HUDEP-2 (cell line): Measurements from ENCODE around the gene HIVEP3.

ENCODE experiments used
- DNase-seq, 76 experiments: peaks; one replicate each; lab custom pipeline; 2025; ENCODE audit not compliant: unreplicated experiment in 76 of 76; lab: John Stamatoyannopoulos, UW

The HIVEP3 gene

GRCh38 chr1:41739061-41739955, 179.4 kb downstream of the HIVEP3 start:
- no peak for DNase-seq

GRCh38 chr1:41738475-41738874, 180.2 kb downstream of the HIVEP3 start:
- no peak for DNase-seq

- DNase-seq = no peak
Measured at GRCh38 chr1:41738006-41738405, 180.7 kb downstream of the HIVEP3 start.

- DNase-seq = no peak
Measured at GRCh38 chr1:41735631-41736260, 183.0 kb downstream of the HIVEP3 start.

GRCh38 chr1:41735139-41735538, 183.6 kb downstream of the HIVEP3 start:
- no peak for DNase-seq

- DNase-seq = no peak
Measured at GRCh38 chr1:41734201-41734970, 184.3 kb downstream of the HIVEP3 start.

- DNase-seq = no peak
Measured at GRCh38 chr1:41733725-41734124, 185.0 kb downstream of the HIVEP3 start.

GRCh38 chr1:41733021-41733420, 185.7 kb downstream of the HIVEP3 start:
- DNase-seq = no peak

GRCh38 chr1:41731516-41732030, 187.1 kb downstream of the HIVEP3 start:
- DNase-seq = no peak

GRCh38 chr1:41730806-41731205, 187.9 kb downstream of the HIVEP3 start:
- no peak for DNase-seq

GRCh38 chr1:41728403-41729202, 190.1 kb downstream of the HIVEP3 start:
- DNase-seq = no peak

GRCh38 chr1:41727749-41728115, 191.0 kb downstream of the HIVEP3 start:
- DNase-seq = no peak

GRCh38 chr1:41726899-41727748, 191.6 kb downstream of the HIVEP3 start:
- no peak for DNase-seq

- DNase-seq = no peak
Measured at GRCh38 chr1:41726292-41726691, 192.4 kb downstream of the HIVEP3 start.

GRCh38 chr1:41724926-41725325, 193.8 kb downstream of the HIVEP3 start:
- DNase-seq = no peak

GRCh38 chr1:41724248-41724647, 194.5 kb downstream of the HIVEP3 start:
- no peak for DNase-seq

- no peak for DNase-seq
Measured at GRCh38 chr1:41723786-41724185, 194.9 kb downstream of the HIVEP3 start.

GRCh38 chr1:41722184-41722583, 196.5 kb downstream of the HIVEP3 start:
- no peak for DNase-seq

- no peak for DNase-seq
Measured at GRCh38 chr1:41720861-41721410, 197.8 kb downstream of the HIVEP3 start.
